Stimulated activated CD4-positive, alpha-beta T cell treated with anti-CD3 and anti-CD28 coated beads, TNF-alpha, amount 100 ng/mL, for 4 hours (primary cell): Measurements from ENCODE around the gene PLAAT4.
"Not testable (repeated sequence)": the region's sequence is repeated elsewhere in the genome, so short reads cannot be mapped to it uniquely, and the experiment has no call there.

Experiments
- DNase-seq, 3 experiments: peaks; one replicate each; pipeline ENCODE4 v3.0.0-alpha.2; 2020; ENCODE audit warnings: low read depth in 3 of 3

Gene PLAAT4

DNA sequence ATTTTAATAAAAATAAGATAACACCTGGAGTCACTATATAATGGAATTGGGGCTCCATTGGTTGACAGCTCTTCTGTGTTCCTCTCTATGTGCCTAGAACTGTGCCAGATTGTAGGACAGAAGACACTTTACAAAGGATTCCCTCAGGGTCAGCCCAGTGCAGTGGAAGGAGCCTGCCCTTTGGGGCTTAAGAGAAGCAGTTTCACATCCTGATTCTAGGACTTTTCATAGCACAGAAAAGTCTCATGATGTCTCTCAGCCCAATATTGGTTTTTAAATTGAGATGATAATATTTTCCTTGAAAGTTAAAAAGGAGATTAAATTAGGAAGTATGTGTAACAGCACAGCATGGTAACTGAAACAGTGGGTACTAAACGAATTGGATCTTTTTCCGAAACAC is 7.1 kb downstream of the PLAAT4 start:
- DNase-seq: no peak

- no peak for DNase-seq
Measured at GRCh38 chr11:63547061-63547460, 10.5 kb downstream of the PLAAT4 start.

DNA sequence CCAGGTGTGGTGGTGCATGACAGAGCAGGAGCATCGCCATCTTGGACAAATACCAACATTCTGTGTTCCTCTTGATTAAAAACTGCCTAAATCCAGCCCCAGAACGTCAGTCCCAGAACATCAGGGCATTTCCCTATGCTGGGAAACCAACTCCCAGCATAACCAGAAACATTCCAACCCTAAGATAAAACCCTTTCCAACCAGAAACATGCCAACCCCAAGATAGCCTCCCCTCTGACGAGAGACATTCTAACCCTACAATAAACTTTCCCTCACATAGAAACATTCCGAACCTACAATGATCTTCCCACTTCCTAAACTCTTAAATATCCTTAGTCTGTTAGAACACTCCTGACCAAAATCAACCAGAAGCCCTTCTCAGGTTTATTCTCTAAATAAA is 11.6 kb downstream of the PLAAT4 start:
- no peak for DNase-seq

DNA sequence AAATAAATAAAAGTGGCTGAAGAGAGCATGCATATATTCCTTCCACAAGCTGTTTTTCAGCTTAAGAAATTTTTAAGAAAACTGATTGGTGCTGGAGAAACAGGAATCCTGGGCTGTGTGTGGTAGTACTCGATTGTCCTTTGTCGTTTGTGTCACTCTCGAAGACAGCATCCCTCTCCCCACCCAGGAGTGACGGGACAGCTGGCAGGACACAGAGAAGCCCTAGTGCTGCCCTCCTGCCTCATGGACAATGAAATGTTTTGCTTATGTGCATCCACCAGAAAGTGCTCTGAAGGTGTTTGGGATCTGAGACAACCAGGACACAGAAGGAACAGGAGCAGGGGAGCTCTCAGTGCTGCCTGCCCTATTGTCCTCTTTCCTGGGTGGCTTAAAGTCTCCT is 12.8 kb downstream of the PLAAT4 start:
- no peak for DNase-seq

- DNase-seq: not testable (repeated sequence)
Measured at GRCh38 chr11:63550156-63550700, 13.6 kb downstream of the PLAAT4 start.

DNA sequence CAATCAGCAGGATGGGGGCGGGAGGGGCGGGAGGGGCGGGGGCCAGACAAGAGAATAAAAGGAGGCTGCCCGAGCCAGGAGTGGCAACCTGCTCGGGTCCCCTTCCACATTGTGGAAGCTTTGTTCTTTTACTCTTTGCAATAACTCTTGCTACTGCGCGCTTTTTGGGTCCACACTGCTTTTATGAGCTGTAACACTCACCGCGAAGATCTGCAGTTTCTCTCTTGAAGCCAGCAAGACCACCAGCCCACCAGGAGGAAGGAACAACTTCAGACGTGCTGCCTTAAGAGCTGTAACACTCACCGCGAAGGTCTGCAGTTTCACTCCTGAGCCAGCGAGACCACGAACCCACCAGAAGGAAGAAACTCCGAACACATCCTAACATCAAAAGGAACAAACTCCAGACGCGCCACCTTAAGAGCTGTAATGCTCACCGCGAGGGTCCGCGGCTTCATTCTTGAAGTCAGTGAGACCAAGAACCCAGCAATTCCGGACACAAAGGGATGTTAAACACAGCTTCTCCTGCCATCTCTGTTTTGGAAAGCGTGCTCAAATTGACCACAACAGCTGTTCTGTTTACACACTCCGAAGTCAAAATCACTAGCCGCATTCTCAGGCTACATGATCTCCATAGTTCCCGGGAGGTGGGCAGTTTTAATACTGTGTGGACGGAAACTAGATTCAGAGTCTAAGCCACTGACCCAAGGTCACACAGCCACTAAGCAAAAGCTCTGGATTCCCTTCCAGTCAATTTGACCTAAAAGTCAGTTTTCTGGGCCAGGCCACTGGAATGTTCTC is 14.7 kb downstream of the PLAAT4 start:
- DNase-seq: no peak

GRCh38 chr11:63551889-63552266 is 15.3 kb downstream of the PLAAT4 start:
- DNase-seq: no peak

DNA sequence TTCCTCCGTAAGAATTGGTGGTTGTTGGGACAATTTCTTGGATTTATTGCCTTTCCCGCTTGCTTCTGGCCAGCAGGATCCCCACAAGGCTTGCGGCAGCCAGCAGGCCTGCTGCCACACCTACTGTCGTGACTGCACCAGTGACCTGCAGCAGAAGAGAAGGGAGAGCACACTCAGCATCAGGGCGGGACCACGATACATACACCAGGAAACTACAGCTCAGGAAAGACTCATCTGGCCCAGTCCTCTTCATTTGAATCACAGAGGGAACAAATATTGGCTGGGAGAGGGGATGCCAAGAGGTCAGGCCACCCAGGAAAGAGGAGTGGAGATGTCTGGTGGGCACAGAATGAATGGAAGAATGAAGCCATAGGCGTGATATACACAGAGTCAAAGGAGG is 16.3 kb downstream of the PLAAT4 start:
- no peak for DNase-seq

- DNase-seq: no peak
Measured at GRCh38 chr11:63553759-63554158, 17.2 kb downstream of the PLAAT4 start.

- no peak for DNase-seq
Measured at GRCh38 chr11:63554877-63555223, 18.2 kb downstream of the PLAAT4 start.

DNA sequence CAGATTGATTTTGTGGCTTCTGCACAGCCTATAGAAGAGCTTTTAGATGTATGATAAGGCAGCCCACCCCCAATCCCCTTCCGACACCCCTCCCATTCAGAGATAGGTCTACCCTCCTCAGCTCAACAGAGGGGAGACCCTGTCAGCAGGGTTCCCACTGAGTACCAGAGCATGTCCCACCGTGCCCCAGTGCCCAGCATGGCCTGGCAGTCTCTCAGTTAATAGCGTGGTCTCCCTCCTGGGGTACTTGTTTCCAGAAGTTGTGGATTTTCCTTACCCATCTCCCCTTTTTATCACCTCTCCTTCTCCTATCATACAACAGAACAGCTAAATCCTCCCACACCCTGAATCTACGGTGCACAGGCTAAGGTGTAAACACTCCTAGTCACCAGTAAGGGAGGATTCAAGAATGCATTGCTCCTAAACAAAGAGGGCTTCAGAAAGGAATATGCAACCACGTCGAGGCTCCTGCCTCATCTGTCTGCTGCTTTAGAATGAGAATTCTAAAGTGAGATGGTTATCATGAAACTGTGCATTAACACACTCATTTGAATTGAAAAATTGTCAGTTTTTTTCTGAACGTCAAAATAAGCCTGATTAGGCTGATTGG is 19.9 kb downstream of the PLAAT4 start:
- no peak for DNase-seq

- DNase-seq: no peak
Measured at GRCh38 chr11:63557570-63557969, 21.0 kb downstream of the PLAAT4 start.

- no peak for DNase-seq
Measured at GRCh38 chr11:63558459-63559157, 22.0 kb downstream of the PLAAT4 start.

DNA sequence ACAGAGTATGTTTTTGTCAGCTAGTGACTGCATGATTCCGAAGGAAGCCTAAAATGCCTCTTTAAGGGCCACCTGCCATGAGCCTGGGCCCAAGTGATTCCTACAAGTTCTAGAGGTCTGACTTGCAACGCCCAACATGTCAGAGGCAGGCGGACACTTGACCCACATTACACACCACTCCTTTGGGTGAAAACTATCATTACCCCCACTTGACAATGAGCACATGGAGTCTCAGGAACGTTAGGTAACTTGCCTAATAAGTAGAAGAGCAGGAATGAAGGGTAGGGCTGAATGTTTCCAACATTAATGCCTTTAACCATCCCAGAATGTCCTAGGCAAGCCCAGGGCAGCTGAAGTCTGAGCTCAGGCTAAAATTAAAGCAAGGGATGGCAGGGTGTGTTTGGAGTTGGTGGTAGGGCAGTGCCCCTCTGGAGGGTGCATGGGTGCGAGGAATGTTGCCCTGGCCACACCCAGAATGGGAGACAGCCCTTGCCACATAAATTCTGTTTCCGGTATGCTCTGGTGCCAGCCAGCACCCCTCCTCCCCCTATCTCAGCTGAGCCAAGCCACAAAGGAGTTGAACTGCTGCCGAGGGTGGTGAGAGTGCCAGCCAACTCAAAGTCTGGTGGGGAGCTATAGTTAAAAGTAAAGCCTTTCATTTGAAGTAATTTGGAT is 24.0 kb downstream of the PLAAT4 start:
- DNase-seq: no peak

GRCh38 chr11:63563201-63564055 is 26.8 kb downstream of the PLAAT4 start, which contains the start of gene PLAAT2:
PLAAT2 (minus strand) TSS chr11:63563379; CDS start chr11:63563324, 55 bp downstream.
- DNase-seq: no peak

- DNase-seq: no peak
Measured at GRCh38 chr11:63564056-63564774, 27.6 kb downstream of the PLAAT4 start.

GRCh38 chr11:63564784-63565350 is 28.3 kb downstream of the PLAAT4 start:
- DNase-seq: no peak

DNA sequence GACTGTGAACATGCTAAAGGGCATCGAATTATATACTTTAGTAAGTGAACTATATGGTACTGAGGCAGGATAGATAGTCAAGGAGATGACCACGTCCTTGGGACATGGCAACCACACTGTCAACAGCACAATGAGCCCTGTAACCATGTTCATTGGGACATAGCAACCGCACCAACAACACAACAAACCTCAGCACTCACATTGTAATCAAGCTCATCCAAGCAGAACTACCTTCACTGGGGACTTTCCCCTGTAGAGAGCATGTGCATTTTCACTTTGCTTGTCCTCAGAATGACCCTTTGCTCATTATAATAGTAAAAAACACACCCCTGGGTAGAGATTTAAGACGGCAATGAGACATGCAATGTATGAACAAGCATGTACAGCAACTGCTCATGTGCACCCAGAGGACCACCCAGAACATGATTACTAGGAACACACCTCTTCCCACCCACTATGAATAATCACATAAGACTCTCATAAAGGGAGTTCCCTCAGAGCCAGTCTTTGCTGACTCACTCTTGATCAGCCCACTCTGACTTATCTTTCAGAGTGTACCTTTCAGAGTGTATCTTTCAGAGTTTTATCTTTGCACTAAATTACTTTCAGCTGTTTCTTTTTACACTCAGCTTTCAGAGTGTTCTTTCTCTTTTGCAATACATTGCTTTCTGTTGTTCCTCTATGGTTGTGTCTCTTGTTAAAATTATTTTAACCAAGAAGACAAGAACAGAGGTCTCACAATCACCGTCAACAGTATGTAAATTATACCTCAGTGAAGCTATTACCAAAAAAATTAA is 30.6 kb downstream of the PLAAT4 start:
- peak in 1 of 3 experiments; percentile 51 for DNase-seq

DNA sequence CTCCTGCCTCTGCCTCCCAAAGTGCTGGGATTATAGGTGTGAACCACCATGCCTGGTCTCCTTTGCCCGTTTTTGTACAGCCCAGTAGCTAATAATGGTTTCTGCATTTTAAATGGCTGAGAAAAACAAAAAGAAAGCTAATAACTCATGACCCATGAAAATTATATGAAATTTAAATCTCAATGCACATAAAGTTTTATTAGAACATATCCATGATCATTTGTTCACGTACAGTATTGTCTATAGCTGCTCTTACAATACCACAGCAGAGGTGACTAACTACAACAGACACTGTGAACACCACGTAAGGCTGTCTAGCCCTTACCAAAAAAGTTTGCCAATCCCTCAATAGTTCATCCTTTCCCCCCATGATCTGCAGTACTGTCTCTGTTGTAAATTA is 33.0 kb downstream of the PLAAT4 start:
- no peak for DNase-seq
